GM21381 (cell line): ENCODE results near the gene AP1B1.

ENCODE experiments used
- ATAC-seq: cut with Tn5 transposase; IDR thresholded peaks from one replicate; pipeline ENCODE4 v1.9.1; 2021; ENCODE audit warnings: mild to moderate bottlenecking, moderate library complexity; ENCODE audit not compliant: unreplicated experiment

Gene AP1B1

GRCh38 chr22:29302681-29303465 is 85.5 kb downstream of the AP1B1 start:
- no peak for ATAC-seq

GRCh38 chr22:29302402-29302680 is 86.0 kb downstream of the AP1B1 start:
- ATAC-seq, result no peak

GRCh38 chr22:29301716-29302401 is 86.5 kb downstream of the AP1B1 start:
- ATAC-seq, result no peak

DNA sequence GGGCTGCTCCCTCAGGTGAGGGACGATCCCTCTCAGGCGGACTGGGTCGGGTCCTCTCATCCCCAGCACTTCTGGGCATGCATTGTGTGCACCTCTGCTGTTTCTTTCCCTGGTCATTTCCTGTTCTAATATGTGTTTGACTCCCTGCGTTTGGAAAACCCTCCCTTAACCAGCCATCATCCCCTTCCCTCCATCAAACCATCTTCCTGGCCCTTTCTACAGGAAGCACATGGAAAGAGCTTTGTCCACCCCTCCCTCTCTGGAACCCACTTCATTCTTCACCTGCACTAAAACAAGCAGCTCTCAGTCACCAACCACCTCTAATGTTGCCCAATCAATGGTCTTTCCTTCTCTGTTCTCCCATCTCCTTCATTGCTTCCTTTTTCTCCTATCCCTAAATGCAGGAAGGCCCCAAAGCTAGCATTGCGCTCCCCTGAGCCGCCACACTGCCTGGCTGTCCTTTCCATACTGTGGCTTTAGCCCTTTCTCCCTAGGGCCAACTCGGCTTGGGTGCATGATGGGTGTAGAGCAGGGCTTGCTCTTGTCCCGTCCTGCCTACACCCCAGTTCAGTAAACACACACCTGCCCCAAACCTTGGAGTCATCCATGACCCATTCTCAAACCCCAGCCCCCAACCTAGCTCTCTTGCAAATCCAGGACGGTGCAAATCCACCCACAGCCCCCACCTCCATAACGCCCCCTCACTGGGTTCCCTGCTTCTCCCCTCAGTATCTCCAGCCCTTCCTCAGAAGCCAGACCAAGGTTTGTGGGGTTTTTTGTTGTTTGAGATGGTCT is 87.4 kb downstream of the AP1B1 start:
- ATAC-seq, result no peak

DNA sequence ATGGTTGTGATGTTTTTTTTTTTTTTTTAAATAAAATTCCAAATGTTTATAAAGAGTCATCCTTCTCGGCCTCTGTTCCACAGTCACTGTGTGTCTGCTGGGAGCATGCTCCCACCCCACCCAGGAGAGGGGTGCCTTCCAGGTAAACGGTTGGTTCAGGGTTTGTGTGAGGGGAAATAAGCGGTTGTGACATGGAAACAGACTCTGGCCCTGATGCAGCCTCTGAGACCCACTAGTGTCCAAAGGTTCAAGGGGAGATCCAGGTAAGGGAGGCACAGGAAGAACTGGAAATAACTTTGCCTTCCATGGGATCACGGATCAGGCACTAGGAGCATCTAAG is 87.9 kb downstream of the AP1B1 start:
- ATAC-seq, result no peak

DNA sequence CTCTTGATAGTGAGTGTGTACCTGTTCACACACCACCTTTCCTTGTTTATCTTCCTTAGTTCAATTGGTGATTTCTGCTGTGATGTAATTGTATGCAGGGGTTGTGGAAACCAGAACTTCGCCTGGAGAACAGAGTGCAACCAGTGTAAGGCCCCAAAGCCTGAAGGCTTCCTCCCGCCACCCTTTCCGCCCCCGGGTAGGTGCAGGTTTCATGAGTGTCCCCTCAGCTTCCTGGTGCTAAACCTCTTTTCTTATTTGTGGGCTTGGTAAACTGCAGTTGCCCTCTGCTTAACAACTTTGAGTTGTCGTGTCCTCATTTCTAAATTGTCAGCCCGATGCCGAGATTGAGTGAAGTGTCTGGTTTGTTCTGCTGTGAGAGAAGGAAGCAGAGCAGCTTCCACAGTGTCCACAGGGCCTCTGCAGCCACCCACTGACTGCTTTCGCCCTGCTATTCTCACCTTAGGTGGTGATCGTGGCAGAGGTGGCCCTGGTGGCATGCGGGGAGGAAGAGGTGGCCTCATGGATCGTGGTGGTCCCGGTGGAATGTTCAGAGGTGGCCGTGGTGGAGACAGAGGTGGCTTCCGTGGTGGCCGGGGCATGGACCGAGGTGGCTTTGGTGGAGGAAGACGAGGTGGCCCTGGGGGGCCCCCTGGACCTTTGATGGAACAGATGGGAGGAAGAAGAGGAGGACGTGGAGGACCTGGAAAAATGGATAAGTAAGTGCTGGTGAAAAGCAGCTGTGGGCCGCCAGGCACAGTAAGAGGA is 89.1 kb downstream of the AP1B1 start:
- no peak for ATAC-seq

DNA sequence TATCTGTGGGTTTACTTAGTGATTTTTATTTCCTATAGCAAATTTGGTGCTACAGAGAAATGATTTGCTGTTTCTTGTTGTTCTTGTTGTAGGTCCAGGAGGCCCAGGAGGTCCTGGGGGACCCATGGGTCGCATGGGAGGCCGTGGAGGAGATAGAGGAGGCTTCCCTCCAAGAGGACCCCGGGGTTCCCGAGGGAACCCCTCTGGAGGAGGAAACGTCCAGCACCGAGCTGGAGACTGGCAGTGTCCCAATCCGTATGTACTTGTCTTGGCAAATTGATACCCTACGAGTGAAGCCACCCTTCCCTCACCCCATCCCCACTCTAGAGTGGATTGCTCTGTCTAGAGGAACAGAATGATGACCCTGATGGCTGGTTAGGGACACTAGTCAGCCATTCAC is 89.7 kb downstream of the AP1B1 start:
- no peak for ATAC-seq

DNA sequence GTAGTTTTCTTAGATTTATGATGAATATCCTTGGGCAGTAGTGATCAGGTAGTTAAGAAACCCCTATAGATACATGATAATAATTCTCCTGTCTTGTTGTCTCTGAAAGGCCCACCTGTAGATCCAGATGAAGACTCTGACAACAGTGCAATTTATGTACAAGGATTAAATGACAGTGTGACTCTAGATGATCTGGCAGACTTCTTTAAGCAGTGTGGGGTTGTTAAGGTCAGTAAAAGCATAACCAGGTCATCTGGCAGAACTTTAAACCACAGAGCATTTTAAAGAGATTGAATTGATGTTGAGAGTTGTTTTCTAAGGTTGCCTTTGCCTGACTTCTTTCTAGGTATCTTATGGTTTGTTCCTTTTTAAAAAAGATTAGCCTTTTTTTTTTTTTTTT is 96.0 kb downstream of the AP1B1 start:
- ATAC-seq, result no peak

DNA sequence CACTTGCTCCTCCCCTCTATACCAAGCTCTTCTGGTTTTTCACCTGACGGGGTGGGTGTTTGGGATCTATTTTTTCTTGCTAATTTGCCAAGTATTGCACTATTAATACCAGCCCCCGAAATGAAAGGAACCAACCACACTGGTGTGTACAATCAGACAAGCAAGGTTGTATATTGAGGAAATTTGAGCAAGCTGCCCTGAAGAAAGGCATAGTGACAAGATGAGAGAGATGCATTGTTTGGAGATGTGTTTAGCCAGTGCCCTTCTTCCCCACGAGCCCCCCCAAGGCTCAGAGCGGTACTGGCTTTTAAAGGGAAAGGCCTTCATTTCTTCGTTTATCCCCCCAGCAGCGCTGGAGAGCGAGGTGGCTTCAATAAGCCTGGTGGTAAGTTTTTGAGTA is 97.2 kb downstream of the AP1B1 start:
- ATAC-seq, result no peak

- no peak for ATAC-seq
Measured at GRCh38 chr22:29290061-29290460, 98.3 kb downstream of the AP1B1 start.

- ATAC-seq, result no peak
Measured at GRCh38 chr22:29288837-29289236, 99.5 kb downstream of the AP1B1 start.

DNA sequence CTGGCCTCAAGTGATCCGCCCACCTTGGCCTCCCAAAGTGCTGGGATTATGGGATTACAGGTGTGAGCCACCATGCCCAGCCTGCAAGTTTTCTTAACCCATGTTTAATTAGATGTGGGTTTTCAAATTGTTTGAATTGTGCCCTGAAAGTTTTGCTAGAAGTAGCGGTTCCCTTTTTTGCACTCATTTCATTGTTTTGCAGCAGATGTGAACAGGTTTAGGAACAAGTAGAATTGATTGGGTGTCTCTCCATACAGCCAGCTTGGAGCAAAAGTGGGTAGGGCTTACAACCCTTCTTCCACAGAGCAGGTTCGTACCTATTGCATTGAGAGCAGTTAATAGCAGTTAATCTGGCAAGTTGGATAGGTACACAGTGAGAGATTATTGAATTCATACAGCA is 104.2 kb downstream of the AP1B1 start:
- no peak for ATAC-seq

DNA sequence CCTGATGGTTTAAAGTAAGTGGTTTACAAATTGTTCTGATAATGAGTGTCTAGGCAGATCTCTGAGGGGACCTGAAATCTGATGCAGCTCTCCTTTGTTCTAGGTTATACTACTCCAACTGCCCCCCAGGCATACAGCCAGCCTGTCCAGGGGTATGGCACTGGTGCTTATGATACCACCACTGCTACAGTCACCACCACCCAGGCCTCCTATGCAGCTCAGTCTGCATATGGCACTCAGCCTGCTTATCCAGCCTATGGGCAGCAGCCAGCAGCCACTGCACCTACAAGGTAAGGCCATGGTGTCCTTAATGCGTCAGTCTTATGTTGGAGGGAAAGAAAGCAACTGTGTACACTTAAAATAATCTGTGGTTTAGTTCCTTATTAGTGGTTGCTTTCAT is 110.4 kb downstream of the AP1B1 start:
- no peak for ATAC-seq
